ENCODE results near the gene NIPAL3. TPM values are rescaled to one million over a fixed set of nuclear protein-coding genes. Genes with fewer than 3 reads are reported as not detected.
"Not testable (repeated sequence)": the region's sequence is repeated elsewhere in the genome, so short reads cannot be mapped to it uniquely, and the experiment has no call there.

NIPAL3 gene
- total and polyA plus RNA-seq, 2 donors from 2014 or later, result 13.5 to 46.4 TPM

GRCh38 chr1:24490101-24490781 lies 74.6 kb downstream of the NIPAL3 start:
- H3K27me3 ChIP-seq (ENCODE audit: control insufficient read depth, insufficient read depth, low read length), result no peaks in the 10 kb centered on the region
- no peak overlapping the region for H3K9ac ChIP-seq (ENCODE audit: low read length in 3 of 3)
- H3K9me3 ChIP-seq (ENCODE audit: control insufficient read depth in 2 of 3, insufficient read depth in 1 of 3, low read length in 3 of 3), result no peaks in the 10 kb centered on the region
- no peaks in the 10 kb centered on the region for H3K4me1 ChIP-seq (ENCODE audit: control insufficient read depth in 2 of 3, insufficient read depth in 2 of 3, low read depth in 1 of 3, low read length in 3 of 3)
- no peak overlapping the region for H3K27ac ChIP-seq (ENCODE audit: low read depth in 2 of 2, low read length in 2 of 2)
- H3K4me3 ChIP-seq (ENCODE audit: low read length in 3 of 3), result no peak overlapping the region
- TF ChIP-seq CTCF (IDR thresholded peaks at IDR 0.05; ENCODE audit: borderline replicate concordance, extremely low read depth, insufficient read depth), result no peak
- FAIRE-seq (no peak), DNase-seq (peak in 1 of 5 donors; percentile 71)
- intact Hi-C loops (cut with DNase I), result no loop called here
- no peaks in the 10 kb centered on the region for H3K36me3 ChIP-seq (ENCODE audit: control insufficient read depth in 2 of 3, insufficient read depth in 3 of 3, low read length in 3 of 3)

GRCh38 chr1:24491577-24492360 lies 76.2 kb downstream of the NIPAL3 start:
- FAIRE-seq, result no peak

GRCh38 chr1:24492935-24493334 lies 77.3 kb downstream of the NIPAL3 start:
- H3K27ac ChIP-seq (ENCODE audit: low read depth in 2 of 2, low read length in 2 of 2); FAIRE-seq; DNase-seq; H3K4me3 ChIP-seq (ENCODE audit: low read length in 3 of 3); H3K9ac ChIP-seq (ENCODE audit: low read length in 3 of 3); H3K9me3 ChIP-seq (ENCODE audit: control insufficient read depth in 2 of 3, insufficient read depth in 1 of 3, low read length in 3 of 3); H3K4me1 ChIP-seq (ENCODE audit: control insufficient read depth in 2 of 3, insufficient read depth in 2 of 3, low read depth in 1 of 3, low read length in 3 of 3); intact Hi-C loops (cut with DNase I); H3K27me3 ChIP-seq (ENCODE audit: control insufficient read depth, insufficient read depth, low read length); H3K36me3 ChIP-seq (ENCODE audit: control insufficient read depth in 2 of 3, insufficient read depth in 3 of 3, low read length in 3 of 3): not testable (repeated sequence)

More at GRCh38 chr1:24491577-24492360, 76.2 kb downstream of the NIPAL3 start:
- TF ChIP-seq CTCF (IDR thresholded peaks at IDR 0.05; ENCODE audit: borderline replicate concordance, extremely low read depth, insufficient read depth), result no peak
- no peak for DNase-seq
- no peak overlapping the region for H3K4me3 ChIP-seq (ENCODE audit: low read length in 3 of 3)
- no peak overlapping the region for H3K27ac ChIP-seq (ENCODE audit: low read depth in 2 of 2, low read length in 2 of 2)
- H3K9ac ChIP-seq (ENCODE audit: low read length in 3 of 3), result no peak overlapping the region
- H3K27me3 ChIP-seq (ENCODE audit: control insufficient read depth, insufficient read depth, low read length), result no peaks in the 10 kb centered on the region
- H3K36me3 ChIP-seq (ENCODE audit: control insufficient read depth in 2 of 3, insufficient read depth in 3 of 3, low read length in 3 of 3), result no peaks in the 10 kb centered on the region
- H3K9me3 ChIP-seq (ENCODE audit: control insufficient read depth in 2 of 3, insufficient read depth in 1 of 3, low read length in 3 of 3), result peaks cover 0 to 2% (median 0%) of the 10 kb centered on the region in 3 donors
- intact Hi-C loops (cut with DNase I), result no loop called here
- no peaks in the 10 kb centered on the region for H3K4me1 ChIP-seq (ENCODE audit: control insufficient read depth in 2 of 3, insufficient read depth in 2 of 3, low read depth in 1 of 3, low read length in 3 of 3)

GRCh38 chr1:24493785-24494184 lies 78.2 kb downstream of the NIPAL3 start:
- intact Hi-C loops (cut with DNase I), result no loop called here
- DNase-seq (no peak), FAIRE-seq (no peak)
- Histone ChIP-seq H3K4me1 (ENCODE audit: control insufficient read depth in 2 of 3, insufficient read depth in 2 of 3, low read depth in 1 of 3, low read length in 3 of 3) (no peaks in the 10 kb centered on the region), H3K27me3 (ENCODE audit: control insufficient read depth, insufficient read depth, low read length) (no peaks in the 10 kb centered on the region), H3K9ac (ENCODE audit: low read length in 3 of 3) (no peak overlapping the region), H3K9me3 (ENCODE audit: control insufficient read depth in 2 of 3, insufficient read depth in 1 of 3, low read length in 3 of 3) (peaks cover 0 to 2% (median 0%) of the 10 kb centered on the region in 3 donors), H3K27ac (ENCODE audit: low read depth in 2 of 2, low read length in 2 of 2) (no peak overlapping the region), H3K4me3 (ENCODE audit: low read length in 3 of 3) (no peak overlapping the region), H3K36me3 (ENCODE audit: control insufficient read depth in 2 of 3, insufficient read depth in 3 of 3, low read length in 3 of 3) (no peaks in the 10 kb centered on the region)
- no peak for TF ChIP-seq CTCF (IDR thresholded peaks at IDR 0.05; ENCODE audit: borderline replicate concordance, extremely low read depth, insufficient read depth)
